GM19372 (cell line): Measurements from ENCODE around the gene KCNJ1.

Source experiments
- ATAC-seq: cut with Tn5 transposase; IDR thresholded peaks from one replicate; pipeline ENCODE4 v1.9.1; 2021; ENCODE audit warnings: mild to moderate bottlenecking, low read depth, moderate library complexity; ENCODE audit not compliant: unreplicated experiment

Gene KCNJ1

DNA sequence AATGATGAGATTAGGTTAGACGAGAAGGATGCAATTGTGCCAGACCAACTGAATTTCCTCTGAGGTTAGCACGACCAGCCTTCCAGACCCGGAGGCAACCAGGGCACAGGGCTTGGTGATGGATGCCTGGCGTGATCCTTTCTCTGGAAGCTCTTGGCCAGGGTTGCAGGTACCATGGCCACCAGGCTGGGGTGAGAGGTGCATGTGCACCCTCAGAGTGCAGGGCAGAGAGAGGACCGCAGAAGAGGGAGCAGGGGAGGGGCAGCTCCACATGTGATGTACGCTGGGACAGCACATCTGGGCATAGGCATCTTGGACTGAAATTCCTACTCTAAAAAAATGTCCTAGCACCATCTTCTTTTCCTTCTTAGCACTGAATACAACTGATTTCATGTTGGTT lies 10.9 kb downstream of the KCNJ1 start:
- no peak for ATAC-seq

DNA sequence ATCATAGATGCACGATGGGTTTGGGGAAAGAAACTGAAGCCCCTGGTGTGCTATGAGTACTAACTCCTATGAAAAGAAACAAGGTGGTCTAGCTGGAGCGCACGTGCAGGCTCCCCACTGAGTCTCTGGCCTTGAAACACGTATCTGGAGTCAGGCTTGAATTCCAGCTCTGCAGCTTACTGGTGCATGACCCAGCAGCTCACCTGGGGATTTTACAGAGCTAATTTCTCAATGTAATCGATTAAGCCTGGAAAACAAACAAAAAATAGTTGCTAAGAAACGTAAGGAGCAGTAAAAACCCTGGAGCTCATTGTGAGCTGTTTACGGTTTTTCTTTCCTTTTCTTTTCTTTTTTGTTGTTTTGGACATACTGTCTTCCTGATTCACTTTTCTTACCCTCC lies 12.3 kb downstream of the KCNJ1 start:
- ATAC-seq: no peak

DNA sequence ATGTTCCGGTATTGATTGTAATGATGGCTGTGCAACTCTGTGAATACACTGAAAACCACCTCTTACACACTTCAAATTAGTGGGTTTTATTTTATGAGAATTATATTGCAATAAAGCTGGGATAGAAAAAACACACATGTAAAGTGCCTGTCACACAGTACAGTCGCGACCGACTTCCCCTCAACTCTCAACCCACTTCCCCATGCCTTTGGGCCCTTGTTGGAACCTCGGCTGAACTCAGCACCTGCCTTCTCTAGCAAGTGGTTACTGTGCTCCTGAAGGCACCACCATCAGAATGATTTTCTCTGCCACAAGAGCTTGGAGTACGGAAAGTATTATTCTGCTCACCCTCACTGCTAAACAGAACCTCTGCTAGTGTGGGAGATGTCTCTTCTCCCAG lies 13.5 kb downstream of the KCNJ1 start:
- ATAC-seq: no peak

DNA sequence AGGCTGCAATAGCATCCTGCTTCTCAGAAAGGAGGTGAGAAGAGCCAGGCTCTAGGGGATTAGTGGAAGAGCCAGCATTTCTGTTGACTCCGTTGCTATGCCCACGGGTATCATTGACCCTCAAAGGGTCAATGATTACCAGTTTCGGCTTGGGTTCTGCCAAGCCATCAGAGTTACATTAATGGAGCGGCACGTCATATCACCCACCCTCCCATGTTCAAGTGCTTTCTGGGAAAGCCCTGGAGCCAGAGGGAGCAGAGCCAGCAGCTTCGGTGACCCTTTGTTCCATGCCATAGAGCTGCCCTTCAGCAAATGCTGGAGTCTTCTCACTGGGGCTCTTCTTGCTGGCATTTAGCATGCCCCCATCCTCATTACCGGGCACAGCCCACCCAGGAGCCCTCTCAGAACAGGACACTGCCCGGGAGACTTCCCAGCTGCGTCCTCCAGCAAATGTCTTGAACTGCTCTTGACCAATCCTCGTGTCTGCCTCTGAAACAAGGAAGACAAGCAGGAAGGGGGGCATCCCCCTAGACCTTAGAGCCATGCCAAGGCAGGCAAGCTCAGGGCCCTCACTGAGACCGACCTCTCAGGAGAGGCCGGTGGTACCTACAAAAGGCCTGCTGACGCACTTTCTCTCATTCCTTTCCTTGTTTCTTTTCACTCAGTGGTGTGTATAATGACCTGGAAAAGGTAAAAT lies 14.6 kb downstream of the KCNJ1 start:
- no peak for ATAC-seq

DNA sequence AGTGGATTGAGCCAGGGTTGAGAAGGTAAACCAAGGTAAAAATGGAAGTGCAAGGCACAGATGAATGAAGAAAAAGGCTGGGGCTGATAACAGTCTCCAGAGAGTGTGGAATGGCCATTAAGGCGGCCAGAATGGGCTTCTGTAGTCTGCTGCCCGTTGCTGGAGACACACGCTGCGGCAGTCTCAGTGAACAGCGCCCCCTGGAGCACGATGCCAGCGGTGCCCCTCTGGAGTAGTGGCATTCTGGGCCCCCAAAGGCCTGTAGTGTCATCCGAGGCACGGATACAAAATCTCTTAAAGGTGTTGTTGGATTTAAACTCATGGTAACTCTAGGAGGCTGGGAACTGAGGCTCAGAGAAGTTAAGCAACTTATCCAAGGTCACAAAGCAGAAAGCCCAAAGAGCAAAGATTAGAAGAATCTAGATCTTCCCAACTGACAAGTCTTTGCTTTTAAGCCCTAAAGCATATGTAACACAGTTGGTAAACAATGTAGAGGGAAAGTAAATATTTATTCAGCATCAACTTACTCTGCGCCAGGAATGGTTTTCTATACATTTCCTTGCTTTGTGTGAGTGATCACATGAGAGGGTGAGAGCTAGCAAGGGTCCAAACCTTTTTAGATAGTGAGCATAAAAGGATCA lies 18.2 kb downstream of the KCNJ1 start:
- peak; percentile 91 for ATAC-seq

DNA sequence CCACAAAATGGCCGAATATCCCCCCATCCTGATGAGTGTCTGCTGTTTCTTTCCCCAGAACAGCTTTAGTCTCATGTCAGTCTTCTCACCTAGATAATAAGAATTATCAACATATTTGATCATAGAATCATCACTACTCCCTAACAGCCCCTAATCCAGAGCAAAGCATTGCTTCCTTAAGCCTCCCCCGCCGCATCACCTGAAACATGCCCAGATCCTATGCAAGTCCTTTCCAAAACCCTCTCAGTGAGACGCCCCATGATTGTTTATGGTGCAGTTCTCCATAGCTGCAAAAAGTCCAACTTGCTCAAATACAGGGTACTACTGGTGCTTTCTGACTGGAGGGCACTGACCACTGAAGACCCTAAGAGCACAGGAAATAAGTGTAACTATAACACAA lies 20.1 kb downstream of the KCNJ1 start:
- no peak for ATAC-seq

DNA sequence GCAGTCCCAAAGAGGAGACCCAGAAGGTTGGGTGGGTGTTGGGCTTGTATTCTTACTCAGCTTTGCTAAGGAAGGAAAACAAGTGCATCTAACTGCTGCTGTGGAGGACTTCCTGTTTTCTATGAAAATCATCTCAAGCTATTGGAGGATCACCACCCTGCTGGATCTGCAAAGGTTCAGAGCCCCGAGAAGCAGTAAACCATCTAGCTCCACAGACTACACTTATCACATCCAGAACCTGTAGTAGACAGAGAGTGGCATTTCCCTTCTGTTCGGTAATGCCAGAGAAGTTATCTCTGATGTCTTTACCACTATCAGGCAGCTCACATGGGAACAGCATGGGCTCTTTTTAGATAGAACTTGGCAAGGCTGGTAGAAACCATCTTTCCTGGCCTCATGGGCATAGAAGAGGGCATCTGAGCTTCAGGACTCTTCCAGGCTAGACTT lies 21.7 kb downstream of the KCNJ1 start:
- no peak for ATAC-seq

DNA sequence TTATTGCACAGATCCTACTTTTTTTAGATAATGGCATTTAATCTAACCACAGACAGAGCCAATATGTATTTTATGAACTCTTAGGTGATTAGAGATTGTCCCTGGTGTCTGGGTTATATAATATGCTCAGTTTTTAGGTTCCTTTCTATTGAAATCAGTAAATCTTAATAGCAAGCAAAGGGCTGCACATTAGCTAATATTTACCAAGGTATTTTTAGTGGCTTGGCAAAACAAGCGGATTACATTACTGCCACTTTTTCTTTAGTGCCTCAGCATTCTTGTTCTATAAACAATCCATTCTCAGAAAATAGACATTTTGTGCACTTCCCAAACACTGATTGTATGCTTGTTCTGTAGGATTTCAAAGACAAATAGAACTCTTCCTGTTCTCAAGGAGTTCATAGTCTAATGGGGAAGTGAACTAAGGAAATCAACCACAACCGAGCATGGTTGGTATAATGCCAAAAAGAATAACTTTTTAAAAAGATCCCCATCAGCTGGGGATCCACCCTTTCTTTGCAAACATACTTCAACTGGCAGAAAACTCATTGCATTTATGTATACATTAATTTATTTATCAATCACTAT lies 23.8 kb downstream of the KCNJ1 start:
- ATAC-seq: no peak

DNA sequence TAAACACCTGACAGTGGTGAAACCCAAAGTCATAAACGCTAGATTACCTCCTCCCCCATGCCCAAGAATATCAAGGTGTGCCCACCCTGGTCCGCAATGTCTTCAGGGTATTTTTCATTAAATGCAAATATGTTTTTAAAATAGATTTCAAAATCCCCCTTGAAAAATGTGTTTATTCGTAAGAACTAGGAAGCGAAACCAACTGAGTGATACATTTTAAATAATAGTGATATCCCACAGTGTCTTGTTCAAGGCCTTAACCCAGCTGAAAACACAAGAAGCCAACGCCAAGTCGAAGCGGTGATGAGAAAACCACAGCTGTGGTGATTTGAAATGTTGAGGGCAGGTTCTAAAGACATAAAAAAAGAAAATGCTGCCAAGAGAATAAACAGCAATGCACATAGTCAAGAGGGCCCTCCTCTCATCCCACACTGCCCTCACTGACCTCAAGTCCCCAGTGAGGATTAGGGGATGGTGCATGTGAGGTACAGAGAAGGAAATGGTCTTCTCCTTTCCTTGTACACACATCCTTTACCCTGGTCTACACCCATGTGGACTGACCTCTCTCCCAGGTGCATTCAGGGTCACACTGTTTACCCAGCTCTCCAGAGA lies 25.5 kb downstream of the KCNJ1 start:
- peak; percentile 68 for ATAC-seq

DNA sequence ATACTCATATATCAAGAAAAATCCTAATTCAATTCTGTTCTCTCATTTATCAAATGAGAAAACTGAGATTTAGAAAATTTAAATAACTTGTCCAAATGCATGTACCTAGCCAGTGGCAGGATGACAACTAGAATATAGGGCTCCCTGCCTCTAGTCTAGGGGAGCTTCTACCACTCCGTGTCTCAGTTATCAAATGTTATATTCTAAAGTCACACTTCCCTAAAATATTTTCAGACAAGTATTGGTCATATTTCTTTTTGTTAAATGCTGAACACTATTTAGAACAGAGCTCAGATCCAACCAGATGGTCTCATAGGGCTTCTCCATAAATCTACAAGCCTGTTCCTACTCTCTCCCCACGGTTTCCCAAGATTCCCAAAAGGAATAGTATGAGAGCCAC lies 26.3 kb downstream of the KCNJ1 start:
- ATAC-seq: no peak

DNA sequence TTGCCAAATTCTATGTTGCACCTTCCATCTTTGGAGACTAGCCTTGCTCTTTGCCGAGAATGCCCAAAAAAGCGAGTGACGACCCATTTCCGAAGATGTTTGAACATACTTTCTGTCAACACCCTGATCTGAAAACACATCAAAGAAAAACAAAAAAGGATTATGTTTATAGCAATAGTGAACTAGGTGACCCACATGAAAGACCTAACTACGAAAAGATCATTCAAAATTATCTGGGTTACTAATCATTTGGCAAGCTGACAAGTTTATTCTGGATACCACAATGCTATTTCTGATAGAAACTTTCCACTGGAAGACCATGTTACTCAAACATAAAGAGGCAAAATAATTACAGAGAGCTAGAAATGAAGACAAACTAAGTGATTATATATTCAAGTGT lies 27.0 kb downstream of the KCNJ1 start:
- no peak for ATAC-seq

DNA sequence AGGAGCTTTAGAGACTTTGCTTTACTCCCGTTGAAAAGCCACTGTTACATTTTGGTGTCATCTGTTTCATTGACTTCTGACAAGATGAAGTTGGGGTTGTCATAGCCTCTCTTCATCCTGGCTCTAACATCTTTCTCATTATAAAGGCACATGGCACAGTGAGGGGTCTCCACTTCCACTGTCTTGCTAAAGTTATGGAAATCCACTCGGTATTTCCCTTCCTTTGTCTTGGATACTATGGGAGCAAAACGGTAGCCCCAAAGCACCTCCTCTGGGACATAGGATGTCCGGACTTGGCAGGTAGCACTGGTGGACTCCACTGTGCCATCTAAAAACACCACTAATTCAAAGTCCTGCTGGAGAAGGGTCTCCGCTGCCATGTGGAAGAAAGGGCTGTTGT lies 28.0 kb downstream of the KCNJ1 start:
- ATAC-seq: no peak

DNA sequence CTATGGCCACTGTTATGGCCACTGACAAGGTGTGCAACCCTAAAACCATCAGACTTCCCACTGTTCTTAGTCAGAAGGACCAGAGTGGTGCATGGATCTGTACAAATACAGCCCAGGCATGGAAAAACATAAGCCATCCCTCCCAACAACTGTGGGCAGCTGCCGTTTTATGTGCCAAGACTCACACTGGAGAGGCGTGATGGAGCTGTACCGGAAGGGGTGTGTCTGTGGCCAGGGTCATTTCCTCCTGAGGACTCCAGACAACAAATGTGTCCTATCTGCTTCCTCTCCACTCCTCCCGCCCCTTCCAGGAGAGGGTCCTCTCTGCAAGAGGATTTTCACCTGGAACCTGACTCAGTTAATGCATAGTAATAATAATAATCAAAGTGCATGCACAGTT lies 29.5 kb downstream of the KCNJ1 start:
- no peak for ATAC-seq

DNA sequence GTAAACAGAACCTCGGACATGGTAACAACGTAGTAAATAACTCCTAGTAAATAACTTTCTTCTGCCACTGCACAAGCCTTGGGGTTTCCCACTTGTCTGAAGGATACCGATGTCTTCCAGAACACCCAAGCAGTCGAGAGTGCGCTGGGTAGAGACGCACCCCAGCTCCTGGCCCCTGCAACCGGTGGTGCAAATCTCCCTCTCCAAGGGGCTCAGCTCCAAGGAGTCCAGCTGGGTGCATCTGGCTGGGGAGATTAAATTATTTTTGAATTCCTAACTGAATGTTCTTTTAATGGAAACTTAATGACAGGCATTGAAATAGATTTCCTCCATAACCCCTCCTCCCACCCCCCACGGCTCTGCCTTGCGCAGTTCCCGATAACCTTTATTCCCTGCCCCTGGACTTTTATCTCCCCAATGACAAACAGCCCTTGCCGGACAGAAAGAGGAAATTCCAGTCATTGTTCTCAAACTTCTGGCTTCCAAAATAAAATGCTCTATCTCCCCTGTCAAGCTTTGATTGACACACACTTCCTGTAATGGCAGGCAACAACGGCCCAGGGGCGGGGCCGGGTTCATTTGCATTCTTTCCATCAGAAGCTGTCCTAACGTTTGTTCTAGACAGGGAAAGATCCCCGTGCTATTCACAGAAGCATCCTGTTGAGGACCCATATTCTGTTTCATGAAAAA lies 31.2 kb downstream of the KCNJ1 start:
- no peak for ATAC-seq

DNA sequence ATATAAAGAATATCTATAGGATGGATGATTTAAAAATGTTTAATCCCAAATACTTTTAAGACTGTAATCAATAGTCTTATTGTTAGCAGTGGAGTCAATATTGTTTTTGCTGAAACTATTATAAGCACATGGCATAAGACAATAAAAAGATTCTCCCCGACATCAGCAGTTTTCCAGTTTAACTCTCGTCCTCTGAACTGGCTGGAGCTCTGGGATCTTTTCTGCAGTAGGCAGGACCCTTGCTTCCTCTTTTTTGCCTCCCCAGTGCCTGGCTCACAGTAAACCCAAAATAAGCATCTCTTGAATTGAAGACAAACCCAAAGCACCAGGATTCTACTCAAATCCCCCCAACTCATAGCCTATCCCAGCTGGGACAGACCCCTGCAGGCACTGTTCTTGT lies 32.9 kb downstream of the KCNJ1 start:
- no peak for ATAC-seq

DNA sequence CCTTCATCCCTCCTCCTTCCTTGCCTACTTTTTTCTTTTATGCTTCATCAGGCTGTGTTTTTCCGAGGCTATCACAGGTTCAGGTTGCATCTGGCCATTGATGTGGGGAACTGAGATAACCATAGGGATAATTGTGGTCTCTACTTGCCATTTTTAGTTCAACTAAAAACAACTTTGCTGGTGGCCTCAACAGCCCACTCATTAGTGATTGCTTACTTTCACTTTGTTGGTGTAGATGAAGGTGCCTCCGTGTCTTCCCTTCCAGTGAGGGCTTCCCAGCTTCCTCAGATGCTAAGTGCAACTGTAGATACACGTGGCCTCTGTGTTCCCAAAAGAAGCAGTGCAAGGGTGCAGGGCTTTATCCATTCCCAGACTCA lies 35.0 kb downstream of the KCNJ1 start:
- ATAC-seq: peak; percentile 50

DNA sequence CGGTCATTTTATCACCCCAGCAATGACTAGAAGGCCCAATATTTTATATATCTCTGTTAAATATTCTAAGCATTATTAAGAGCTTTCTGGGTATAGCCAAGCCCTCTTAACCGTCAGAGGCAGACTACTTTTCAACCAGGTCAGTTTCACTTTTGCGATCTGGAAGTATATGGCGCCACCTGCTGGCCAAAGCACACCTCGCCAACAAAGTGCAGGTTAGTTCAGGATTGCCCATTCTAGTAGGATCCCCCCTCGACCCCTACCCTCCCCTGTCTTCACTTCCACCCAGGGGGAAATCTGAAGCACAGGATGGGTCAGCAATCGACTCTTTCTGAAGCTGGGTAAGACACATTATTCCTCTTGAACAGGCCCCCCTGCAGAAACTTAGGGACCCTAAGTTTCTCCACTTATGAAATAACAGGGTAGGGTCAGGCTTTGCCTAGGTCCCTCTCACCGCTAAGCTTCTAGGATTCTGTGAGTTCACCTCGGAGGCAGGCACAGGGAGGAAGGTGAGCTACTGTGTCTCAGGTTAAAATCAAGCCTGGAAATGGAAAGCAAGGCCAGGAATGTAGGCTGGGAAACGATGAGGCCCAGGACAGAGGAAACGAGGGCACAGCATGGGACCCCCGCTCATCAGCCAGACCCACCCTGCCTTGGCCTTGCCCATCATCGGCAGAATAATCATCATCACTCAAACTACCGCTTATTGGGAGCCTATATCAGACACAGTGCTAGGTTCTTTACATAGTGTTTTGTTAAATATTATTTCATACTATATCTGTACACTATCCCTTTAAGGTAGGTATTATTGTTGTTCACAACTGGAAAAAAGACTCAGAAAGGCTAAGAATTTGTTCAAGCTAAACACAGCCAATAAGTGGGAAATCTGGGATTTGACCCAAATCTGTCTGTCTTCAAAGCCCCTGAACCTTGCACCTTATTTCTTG lies 35.6 kb downstream of the KCNJ1 start:
- ATAC-seq: peak; percentile 70

DNA sequence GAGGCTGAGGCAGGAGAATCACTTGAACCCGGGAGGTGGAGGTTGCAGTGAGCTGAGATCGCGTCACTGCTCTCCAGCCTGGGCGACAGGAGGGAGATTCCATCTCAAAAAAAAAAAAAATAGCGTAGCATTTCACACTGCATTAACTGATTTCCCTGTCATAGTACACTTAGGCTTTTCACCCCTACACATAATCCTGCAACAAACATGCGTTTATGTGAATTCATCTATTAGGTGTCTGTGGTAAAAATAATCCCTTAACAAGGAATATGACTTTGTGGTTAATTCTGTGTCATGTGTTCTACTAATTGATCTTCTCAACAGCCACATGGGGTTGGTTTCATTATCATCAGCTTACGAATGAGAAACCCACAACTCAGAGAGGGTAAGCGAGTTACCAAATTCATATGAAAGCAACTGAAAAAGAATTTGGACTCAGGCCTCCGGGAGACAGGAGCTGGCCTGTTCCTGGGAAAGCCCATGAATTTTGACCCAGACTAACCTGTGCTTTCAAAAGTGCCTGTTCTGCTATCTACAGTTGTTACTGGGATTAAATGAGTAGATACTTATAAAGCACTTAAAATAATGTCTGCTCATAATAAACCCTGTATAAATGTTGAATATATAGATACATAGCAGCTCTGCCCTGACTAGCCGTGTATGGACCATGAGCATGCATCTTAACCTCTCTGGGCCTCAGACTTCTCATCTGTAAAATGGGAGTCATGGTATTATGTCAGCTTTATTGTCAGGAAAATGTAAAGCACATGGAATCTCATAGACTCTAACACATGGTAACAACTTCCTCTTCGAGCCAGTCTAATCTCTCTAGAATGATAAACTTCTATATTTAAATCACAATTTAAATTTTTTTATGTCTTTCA lies 36.6 kb downstream of the KCNJ1 start:
- ATAC-seq: peak; percentile 44

DNA sequence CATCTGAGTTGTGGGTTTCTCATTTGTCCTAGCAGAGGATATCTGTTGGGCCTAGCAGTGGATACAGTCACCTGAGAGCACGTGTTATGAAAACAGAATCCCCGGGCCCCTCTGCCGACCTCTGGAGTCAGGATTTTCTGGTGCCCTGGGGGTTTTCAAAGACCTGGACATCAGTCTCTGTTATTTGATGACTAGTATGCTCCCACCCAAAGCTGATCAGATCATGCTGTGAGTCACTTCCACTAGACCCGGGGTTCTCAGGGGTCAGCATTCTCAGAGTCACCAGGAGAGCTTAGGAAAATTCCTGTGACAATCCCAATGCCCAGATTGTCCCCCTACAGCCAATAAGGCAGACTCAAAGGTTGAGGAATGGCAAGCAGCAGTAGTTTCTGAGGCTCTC lies 38.7 kb downstream of the KCNJ1 start:
- ATAC-seq: no peak
